Measurements from ENCODE around the gene ZNF827.
A peak's percentile ranks its signal among the peaks of the same experiment; 100 is the strongest.

ZNF827 gene

DNA sequence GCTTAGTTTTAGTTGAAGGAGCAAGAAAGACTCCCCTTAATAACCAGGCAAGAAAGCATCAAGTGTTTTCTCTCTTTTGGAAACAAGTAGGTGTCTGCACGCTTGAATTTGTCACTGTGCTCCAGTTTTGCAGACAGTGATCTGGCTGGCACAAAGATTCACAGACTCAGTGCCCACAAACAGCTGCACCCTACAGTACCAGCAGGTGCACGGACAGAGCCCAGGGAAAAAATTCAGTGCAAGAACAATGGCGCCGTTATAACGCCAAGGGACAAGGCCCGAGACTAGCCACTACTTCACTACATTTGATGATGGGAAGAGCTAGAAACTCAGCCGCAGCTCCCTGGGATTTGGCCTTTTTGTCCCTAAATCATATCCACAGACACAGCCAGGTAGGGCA is 56.0 kb downstream of the ZNF827 start:
- DNase-seq (ENCODE audit: low read depth) = no peak
- no peak overlapping the region for H3K4me3 ChIP-seq (ENCODE audit: low read depth, low read length)
- TF ChIP-seq CTCF (IDR thresholded peaks at IDR 0.05; ENCODE audit: insufficient read depth, low read depth, low read length, missing control alignments) = no peak

DNA sequence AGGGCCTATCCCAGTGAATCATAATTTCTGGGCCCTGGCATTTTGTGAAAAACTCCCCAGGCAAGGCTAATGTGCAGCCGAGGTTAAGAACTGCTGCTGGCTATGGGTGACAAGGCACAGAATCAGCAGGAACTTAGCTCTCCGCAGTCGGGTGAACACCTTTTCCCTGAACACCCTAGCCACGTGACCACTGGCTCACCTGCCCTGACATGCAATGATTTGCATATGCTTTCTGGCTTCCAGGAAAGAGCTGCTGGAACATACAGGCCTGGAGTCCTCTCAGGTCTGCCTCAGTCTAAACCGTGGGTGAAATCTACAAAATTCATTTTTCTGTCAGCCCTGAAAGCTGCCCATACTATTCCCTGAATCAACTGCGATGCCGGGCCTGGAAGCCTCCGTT is 56.6 kb downstream of the ZNF827 start:
- no peak for TF ChIP-seq CTCF (IDR thresholded peaks at IDR 0.05; ENCODE audit: insufficient read depth, low read depth, low read length, missing control alignments)
- DNase-seq (ENCODE audit: low read depth) = peak; percentile 38
- H3K4me3 ChIP-seq (ENCODE audit: low read depth, low read length) = no peak overlapping the region

- no peak for DNase-seq (ENCODE audit: low read depth)
- TF ChIP-seq CTCF (IDR thresholded peaks at IDR 0.05; ENCODE audit: insufficient read depth, low read depth, low read length, missing control alignments) = no peak
- H3K4me3 ChIP-seq (ENCODE audit: low read depth, low read length) = no peak overlapping the region
Observed at GRCh38 chr4:145881576-145881975, 57.0 kb downstream of the ZNF827 start.

GRCh38 chr4:145880355-145880960 is 58.2 kb downstream of the ZNF827 start:
- no peak overlapping the region for H3K4me3 ChIP-seq (ENCODE audit: low read depth, low read length)
- TF ChIP-seq CTCF (IDR thresholded peaks at IDR 0.05; ENCODE audit: insufficient read depth, low read depth, low read length, missing control alignments) = no peak
- no peak for DNase-seq (ENCODE audit: low read depth)

DNA sequence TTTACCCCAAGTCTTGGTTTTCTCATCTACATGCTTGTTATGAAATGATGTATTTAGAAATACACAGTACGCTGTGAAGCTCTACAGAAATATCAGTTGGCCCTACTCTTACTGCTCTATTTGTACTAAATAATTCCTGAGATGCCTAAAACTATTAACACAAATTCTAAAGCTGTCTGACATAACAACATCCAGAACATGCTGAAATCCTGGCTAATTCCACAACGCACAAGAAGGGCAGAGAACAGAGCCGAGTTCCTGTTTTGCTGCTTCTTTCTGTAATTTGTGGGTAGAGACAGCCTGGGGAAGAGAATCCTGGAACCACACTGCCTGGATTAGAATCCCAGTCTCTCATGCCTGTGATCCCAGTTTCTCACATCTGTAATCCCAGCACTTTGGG is 59.0 kb downstream of the ZNF827 start:
- H3K4me3 ChIP-seq (ENCODE audit: low read depth, low read length) = no peak overlapping the region
- no peak for DNase-seq (ENCODE audit: low read depth)
- no peak for TF ChIP-seq CTCF (IDR thresholded peaks at IDR 0.05; ENCODE audit: insufficient read depth, low read depth, low read length, missing control alignments)

GRCh38 chr4:145878501-145879435 is 59.9 kb downstream of the ZNF827 start:
- DNase-seq (ENCODE audit: low read depth) = no peak

More at GRCh38 chr4:145878501-145879435, 59.9 kb downstream of the ZNF827 start:
- TF ChIP-seq CTCF (IDR thresholded peaks at IDR 0.05; ENCODE audit: insufficient read depth, low read depth, low read length, missing control alignments) = no peak
- H3K4me3 ChIP-seq (ENCODE audit: low read depth, low read length) = no peak overlapping the region

Data from GM12865 (cell line).